ENCODE measurements around the gene ANKEF1. TPM values are rescaled to one million over a fixed set of nuclear protein-coding genes. Genes with fewer than 3 reads are reported as not detected.

The ANKEF1 gene
- total RNA-seq, 1 donor from 2014 or later = 9.0 TPM

DNA sequence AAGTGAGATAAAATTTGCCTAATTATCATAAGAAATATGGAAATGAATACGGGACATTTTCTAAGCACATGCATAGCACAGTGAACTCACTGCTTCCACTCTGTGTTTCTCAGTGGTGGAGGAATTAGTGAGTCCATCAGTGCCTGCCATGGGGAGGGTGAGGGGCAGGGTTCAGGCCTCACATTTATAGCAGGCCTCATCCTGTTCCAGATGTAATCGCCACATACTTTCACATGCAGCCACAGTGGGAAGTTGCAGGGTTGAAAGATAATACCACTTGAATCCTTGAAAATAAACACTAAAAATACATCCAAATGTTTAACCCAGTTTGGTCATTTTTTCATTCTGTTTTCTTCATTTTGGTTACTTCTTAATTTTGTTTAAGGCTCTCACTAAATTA is 29.9 kb upstream of the ANKEF1 start:
- Histone ChIP-seq H3K9me3 (no peaks in the 10 kb centered on the region), H3K4me3 (no peak overlapping the region), H3K27me3 (no peaks in the 10 kb centered on the region), H3K4me1 (no peaks in the 10 kb centered on the region), H3K27ac (no peak overlapping the region), H3K36me3 (no peaks in the 10 kb centered on the region)
- no peak for DNase-seq (ENCODE audit: low spot score in 2 of 2)
- TF ChIP-seq, protein P1, sequence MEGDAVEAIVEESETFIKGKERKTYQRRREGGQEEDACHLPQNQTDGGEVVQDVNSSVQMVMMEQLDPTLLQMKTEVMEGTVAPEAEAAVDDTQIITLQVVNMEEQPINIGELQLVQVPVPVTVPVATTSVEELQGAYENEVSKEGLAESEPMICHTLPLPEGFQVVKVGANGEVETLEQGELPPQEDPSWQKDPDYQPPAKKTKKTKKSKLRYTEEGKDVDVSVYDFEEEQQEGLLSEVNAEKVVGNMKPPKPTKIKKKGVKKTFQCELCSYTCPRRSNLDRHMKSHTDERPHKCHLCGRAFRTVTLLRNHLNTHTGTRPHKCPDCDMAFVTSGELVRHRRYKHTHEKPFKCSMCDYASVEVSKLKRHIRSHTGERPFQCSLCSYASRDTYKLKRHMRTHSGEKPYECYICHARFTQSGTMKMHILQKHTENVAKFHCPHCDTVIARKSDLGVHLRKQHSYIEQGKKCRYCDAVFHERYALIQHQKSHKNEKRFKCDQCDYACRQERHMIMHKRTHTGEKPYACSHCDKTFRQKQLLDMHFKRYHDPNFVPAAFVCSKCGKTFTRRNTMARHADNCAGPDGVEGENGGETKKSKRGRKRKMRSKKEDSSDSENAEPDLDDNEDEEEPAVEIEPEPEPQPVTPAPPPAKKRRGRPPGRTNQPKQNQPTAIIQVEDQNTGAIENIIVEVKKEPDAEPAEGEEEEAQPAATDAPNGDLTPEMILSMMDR (IDR thresholded peaks at IDR 0.05) = no peak
- intact Hi-C loops (cut with DNase I) = no loop called here

DNA sequence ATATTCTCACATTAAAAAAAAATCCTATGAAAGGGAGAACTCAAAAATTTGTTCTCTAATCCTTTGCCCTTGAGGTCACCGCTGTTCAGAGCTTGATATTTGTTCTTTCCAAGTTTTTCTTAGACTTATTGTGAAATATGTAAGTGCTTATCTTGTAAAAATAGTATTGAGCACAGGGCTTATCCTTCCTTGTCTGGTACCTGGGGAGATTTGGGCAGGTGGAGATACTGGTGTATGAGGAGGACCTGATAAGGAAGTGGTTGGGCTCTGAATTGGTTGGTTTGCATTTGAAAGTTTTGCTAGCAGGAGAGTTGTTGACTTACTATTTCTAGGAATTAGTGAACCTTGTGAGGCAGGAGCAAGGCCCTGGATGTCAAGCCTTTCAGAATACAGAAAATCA is 28.9 kb upstream of the ANKEF1 start:
- Histone ChIP-seq H3K36me3 (no peaks in the 10 kb centered on the region), H3K27ac (no peak overlapping the region), H3K4me3 (no peak overlapping the region), H3K9me3 (no peaks in the 10 kb centered on the region), H3K4me1 (no peaks in the 10 kb centered on the region), H3K27me3 (no peaks in the 10 kb centered on the region)
- TF ChIP-seq, protein P1 (IDR thresholded peaks at IDR 0.05) = no peak
- DNase-seq (ENCODE audit: low spot score in 2 of 2) = no peak
- intact Hi-C loops (cut with DNase I) = no loop called here

DNA sequence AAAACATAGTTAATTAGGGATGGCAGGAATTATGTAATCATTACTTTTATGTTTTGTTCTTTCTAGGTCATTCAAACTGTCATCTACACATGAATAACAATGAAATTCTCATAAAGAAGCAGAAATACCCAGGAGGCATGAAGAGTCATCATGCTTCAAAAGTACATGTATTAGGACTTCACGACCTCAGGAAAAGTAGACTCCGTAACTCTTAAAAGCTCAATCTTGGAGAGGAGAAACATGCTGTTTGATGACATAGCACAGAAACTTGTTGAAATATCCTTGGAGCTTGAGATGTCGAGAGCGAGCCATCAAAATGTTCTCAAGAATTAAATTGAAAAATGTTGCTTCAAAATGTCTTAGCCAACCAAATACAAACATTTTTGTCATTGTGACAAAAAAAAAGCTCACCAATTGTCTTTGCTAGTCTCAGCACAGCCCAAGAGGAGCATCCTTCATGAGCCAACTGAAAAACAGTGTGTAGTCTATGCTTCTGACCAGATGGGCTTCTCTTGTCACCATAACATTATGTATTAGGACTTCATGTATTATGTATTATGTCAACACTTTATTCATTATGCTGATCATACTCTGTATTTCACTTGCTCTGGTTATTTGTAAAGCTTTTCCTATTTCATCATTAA is 28.2 kb upstream of the ANKEF1 start:
- H3K27ac ChIP-seq = no peak overlapping the region
- H3K9me3 ChIP-seq = no peaks in the 10 kb centered on the region
- intact Hi-C loops (cut with DNase I) = no loop called here
- no peak overlapping the region for H3K4me3 ChIP-seq
- no peaks in the 10 kb centered on the region for H3K36me3 ChIP-seq
- no peak for DNase-seq (ENCODE audit: low spot score in 2 of 2)
- no peaks in the 10 kb centered on the region for H3K4me1 ChIP-seq
- TF ChIP-seq, protein P1 (IDR thresholded peaks at IDR 0.05) = no peak
- no peaks in the 10 kb centered on the region for H3K27me3 ChIP-seq

DNA sequence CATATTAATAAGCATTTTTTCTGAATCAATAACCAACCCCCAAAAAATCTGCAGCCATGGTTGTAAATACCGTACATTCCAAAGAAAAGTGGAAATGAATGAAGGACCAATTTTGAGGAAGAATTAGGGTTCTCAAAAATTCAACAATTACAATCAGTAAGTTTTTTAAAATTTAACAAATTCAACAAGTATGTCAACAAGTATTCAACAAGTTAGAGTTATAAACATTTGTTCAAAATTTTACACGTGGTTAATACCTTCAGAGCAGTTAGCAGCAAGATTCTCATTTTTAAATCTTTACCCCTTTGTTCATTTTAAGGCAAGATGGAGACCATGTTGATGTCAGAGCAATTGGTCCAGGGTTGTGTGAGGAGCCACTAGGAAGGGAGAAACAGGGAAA is 27.6 kb upstream of the ANKEF1 start:
- no peak overlapping the region for H3K4me3 ChIP-seq
- no peak overlapping the region for H3K27ac ChIP-seq
- H3K27me3 ChIP-seq = no peaks in the 10 kb centered on the region
- TF ChIP-seq, protein P1 (IDR thresholded peaks at IDR 0.05) = no peak
- intact Hi-C loops (cut with DNase I) = no loop called here
- no peaks in the 10 kb centered on the region for H3K9me3 ChIP-seq
- H3K4me1 ChIP-seq = no peaks in the 10 kb centered on the region
- DNase-seq (ENCODE audit: low spot score in 2 of 2) = no peak
- H3K36me3 ChIP-seq = no peaks in the 10 kb centered on the region

DNA sequence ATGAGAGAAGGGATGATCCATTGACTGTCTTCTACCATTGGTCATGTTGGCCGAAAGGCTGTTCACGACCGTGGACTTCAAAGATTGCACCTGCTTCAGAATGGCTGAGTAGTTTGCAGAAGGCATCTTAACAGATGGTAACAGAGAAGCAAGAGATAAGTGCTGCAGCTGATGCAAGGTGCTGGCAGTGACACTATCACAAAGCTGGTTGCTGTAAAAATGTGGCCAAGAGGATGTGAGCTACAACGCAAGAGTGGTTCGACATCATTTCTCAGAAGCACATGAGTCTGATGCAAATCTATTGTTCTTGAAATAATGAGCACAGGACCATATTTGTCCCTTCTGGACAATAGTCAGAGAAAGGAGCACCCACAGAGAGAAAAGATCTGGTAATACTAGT is 27.0 kb upstream of the ANKEF1 start:
- no peak for DNase-seq (ENCODE audit: low spot score in 2 of 2)

More for the DNA sequence above, 27.0 kb upstream of the ANKEF1 start:
- Histone ChIP-seq H3K27me3 (no peaks in the 10 kb centered on the region), H3K4me3 (no peak overlapping the region), H3K36me3 (no peaks in the 10 kb centered on the region), H3K9me3 (no peaks in the 10 kb centered on the region), H3K27ac (no peak overlapping the region), H3K4me1 (no peaks in the 10 kb centered on the region)
- TF ChIP-seq, protein P1 (IDR thresholded peaks at IDR 0.05) = no peak
- intact Hi-C loops (cut with DNase I) = no loop called here

Measured in ascending aorta (tissue), 2 donors.